Fibroblast of mammary gland (primary cell): ENCODE measurements around the gene OLFML2B.

ENCODE experiments used
- DNase-seq: peaks from one replicate; pipeline ENCODE4 v3.0.0-alpha.2; 2010; ENCODE audit warnings: low read depth
- H3K4me3 ChIP-seq: 2 replicates; pipeline ENCODE4 v1.5.1; 2011; ENCODE audit warnings: low read depth, mild to moderate bottlenecking, low read length, moderate library complexity; ENCODE audit not compliant: control insufficient read depth
- TF ChIP-seq, protein P1 (sequence below): conservative IDR thresholded peaks from 2 replicates; pipeline ENCODE4 v1.5.1; 2011; ENCODE audit warnings: low read depth, low read length, inconsistent platforms; ENCODE audit not compliant: control insufficient read depth, insufficient read depth

OLFML2B gene

DNA sequence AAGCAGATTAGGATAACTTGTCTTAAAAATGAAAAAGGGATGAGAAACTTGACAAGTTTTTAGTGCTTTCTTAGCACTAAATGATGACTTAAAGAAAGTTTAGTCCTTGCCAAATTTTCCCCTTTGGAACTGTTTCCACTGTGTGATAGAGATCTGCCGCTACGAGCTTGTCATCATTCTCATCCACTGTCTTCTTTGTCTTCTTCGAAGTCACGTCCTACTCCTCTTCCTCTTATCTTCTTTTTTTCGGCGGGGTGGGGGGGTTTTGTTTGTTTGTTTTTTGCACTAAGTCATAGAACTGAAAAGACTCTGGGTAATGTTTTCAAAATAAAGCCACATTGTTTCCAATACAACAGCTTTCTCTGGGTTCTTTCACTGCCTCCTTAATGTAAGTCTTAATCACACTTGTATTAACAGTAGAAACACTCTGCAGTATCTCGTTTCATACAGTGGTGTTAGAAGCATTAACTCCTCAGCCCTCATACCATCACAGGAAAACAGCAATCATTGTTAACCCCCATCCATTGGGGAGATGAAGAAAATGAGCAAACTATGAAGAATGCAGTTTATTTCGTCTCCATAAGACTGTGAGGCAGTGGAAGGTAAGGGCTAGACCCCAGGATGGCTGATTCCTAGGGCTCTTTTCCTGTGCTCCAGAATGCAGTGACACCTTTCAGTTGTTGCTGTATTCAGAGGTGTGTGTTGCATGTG is 81.8 kb downstream of the OLFML2B start:
- no peak for DNase-seq
- TF ChIP-seq, protein P1, sequence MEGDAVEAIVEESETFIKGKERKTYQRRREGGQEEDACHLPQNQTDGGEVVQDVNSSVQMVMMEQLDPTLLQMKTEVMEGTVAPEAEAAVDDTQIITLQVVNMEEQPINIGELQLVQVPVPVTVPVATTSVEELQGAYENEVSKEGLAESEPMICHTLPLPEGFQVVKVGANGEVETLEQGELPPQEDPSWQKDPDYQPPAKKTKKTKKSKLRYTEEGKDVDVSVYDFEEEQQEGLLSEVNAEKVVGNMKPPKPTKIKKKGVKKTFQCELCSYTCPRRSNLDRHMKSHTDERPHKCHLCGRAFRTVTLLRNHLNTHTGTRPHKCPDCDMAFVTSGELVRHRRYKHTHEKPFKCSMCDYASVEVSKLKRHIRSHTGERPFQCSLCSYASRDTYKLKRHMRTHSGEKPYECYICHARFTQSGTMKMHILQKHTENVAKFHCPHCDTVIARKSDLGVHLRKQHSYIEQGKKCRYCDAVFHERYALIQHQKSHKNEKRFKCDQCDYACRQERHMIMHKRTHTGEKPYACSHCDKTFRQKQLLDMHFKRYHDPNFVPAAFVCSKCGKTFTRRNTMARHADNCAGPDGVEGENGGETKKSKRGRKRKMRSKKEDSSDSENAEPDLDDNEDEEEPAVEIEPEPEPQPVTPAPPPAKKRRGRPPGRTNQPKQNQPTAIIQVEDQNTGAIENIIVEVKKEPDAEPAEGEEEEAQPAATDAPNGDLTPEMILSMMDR, result no peak
- no peak overlapping the region for H3K4me3 ChIP-seq

DNA sequence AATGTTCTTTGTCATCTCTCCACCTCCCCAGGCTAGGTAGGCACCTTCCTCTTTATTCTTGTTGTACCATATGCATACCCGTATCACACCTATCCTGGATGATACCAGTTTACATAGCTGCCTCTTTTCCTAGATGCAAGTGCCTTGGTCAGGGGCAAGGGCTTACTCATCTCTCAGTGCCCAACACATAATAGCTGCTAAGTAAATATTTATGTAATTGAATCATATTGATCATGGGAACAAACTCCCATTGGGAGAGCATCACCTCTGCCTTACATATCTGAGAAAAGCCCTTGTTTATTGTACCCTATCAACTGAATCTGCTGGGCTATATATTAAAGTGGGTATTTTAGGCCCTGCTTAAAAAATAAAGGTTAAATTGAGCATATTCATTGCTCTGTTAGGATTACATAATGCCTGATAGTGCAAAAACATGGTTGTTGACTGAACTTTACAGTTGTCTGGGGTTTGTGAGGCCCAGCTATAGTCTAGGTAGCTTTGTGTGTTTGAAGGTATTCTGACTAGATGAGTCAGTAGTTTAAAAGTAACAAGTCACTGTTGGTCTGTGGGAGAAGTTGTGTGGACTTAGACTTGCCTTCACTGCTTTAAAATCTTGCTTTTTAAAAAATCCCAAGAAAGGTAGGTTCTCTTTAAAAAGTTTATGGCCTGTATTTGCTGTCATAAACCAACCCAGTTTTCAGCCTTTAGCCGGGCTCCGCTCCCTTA is 82.6 kb downstream of the OLFML2B start:
- DNase-seq, result peak; percentile 52
- TF ChIP-seq, protein P1, result no peak
- H3K4me3 ChIP-seq, result no peak overlapping the region

DNA sequence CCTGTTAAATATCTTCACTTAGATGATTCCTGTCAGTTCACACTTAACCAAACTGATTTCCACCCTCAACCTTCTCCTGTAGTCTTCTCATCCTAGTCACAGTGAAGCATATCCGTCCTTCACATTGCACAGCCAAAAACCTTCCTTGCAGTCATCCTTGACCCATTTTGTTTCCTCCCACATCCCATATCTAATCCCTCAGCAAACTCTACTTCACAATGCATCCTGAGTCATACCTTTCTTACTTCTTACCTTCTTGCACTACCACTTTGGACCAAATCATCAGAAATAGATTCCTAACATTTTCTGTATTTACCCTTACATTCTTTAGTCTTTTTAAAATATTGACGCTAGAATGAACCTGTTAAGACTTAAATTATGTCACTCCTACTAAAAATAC is 86.9 kb downstream of the OLFML2B start:
- TF ChIP-seq, protein P1, result no peak
- DNase-seq, result no peak
- no peak overlapping the region for H3K4me3 ChIP-seq

DNA sequence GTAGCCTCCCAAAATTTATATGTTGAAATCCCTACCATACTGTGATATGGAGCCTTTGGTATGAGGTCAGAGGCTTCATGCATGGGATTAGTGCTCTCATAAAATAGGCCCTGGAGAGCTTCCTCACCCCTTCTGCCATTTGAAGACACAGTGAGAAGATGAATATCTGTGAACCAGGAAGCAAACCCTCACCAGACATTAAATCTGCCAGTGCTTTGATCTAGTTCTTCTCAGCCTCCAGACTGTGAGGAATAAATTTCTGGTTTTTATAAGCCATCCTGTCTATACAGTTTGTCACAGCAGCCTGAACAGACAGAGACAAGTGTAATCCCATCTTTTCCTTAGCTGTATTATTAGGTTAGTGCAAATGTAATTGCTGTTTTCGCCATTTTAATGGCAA is 88.4 kb downstream of the OLFML2B start:
- no peak for DNase-seq
- H3K4me3 ChIP-seq, result no peak overlapping the region
- TF ChIP-seq, protein P1, result no peak

DNA sequence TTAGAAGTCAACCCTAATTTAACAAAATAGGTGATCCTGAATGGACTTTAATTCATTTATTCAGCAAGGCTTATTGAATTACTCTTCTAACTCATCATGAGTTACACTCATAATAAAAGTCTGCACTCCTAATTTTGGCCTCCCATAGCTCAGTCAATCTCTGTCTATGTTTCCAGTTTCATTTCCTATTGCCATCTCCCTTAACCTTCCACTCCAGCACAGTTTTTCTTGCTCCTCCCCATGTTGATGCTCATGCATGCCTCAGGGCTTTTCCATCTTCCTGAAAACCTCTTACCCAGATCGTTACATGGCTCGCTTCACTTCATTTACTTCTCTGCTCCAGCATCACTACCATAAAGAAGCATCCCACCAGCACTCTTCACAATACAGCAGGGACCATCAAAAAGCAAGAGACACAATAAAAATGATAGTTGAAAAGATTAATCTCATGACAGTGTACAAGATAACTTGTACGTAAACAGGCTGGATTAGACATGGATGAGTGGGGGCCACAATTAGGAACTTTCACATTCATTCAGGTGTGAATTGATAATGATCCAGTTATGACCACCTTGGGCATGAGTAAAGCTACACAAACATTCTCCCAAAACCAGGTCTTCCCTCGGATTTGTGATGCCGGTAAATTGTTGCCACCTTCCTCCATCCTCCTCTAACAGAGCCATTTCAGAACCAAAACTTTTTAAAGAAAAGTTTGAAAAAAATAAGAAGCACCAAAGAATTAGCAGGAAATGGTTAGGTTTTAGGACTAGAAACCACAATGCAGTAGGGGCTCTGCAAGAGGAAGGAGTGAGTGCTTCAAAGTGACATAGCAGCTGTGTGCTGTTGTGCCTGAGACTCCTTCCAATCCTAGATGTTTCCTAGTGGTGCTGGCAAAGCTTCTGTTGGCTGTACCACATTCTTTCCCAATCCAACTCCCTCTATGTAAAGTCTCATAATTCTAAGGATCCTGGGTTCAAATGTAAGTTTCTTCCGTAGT is 89.8 kb downstream of the OLFML2B start:
- TF ChIP-seq, protein P1, result no peak
- DNase-seq, result no peak
- no peak overlapping the region for H3K4me3 ChIP-seq
